Activated T-helper 1 cell treated with anti-CD3 and anti-CD28 coated beads, Interleukin-2, amount 50 U/mL, for 16 hours (primary cell): ENCODE results near the gene ZNF792.
"Not testable (repeated sequence)": the region's sequence is repeated elsewhere in the genome, so short reads cannot be mapped to it uniquely, and the experiment has no call there.

Source experiments
- DNase-seq, 2 donors: peaks; one replicate each; pipeline ENCODE4 v3.0.0-alpha.2; 2020; ENCODE audit warnings: low read depth in 1 of 2, low spot score in 1 of 2

ZNF792 gene

GRCh38 chr19:34972163-34972705 lies 8.2 kb upstream of the ZNF792 start:
- no peak for DNase-seq

GRCh38 chr19:34970185-34970780 lies 6.3 kb upstream of the ZNF792 start:
- not testable (repeated sequence) for DNase-seq

DNA sequence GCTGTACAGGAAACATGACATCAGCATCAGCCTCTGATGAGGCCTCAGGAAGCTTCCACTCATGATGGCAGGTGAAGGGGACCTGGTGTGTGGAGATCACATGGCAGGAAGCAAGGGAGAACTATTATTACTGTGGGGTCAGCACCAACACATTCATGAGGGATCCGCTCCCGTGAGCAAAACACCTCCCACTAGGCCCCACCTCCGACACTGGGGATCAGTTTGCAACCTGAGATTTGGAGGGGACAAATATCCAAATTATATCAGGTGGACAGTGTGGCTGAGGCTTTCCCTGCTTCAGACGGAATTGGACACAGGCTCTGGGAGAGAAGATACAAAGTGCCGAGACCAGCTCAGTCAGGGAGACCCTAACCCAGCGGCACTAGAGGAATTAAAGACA lies 5.7 kb upstream of the ZNF792 start:
- no peak for DNase-seq

- DNase-seq: no peak
These were observed 3.5 kb upstream of the ZNF792 start for GRCh38 chr19:34967551-34967950.

- DNase-seq: not testable (repeated sequence)
These were observed 1.5 kb upstream of the ZNF792 start for GRCh38 chr19:34965505-34965904.

DNA sequence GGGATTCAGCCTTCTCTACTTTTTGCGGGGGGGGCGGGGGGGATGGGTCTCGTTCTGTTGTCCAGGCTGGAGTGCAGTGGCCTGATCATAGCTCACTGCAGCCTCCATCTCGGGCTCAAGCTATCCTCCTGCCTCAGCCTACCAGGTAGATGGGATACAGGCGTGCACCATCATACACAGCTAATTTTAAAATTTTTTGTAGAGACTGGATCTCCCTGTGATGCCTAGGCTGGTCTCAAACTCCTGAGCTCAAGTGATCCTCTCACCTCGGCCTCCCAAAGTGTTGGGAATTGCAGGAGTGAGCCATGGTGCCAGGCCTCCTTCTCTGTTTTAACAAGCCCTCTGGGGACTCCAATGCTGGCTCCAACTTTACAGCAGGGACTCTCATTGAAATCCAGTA lies 569 bp upstream of the ZNF792 start:
- no peak for DNase-seq

DNA sequence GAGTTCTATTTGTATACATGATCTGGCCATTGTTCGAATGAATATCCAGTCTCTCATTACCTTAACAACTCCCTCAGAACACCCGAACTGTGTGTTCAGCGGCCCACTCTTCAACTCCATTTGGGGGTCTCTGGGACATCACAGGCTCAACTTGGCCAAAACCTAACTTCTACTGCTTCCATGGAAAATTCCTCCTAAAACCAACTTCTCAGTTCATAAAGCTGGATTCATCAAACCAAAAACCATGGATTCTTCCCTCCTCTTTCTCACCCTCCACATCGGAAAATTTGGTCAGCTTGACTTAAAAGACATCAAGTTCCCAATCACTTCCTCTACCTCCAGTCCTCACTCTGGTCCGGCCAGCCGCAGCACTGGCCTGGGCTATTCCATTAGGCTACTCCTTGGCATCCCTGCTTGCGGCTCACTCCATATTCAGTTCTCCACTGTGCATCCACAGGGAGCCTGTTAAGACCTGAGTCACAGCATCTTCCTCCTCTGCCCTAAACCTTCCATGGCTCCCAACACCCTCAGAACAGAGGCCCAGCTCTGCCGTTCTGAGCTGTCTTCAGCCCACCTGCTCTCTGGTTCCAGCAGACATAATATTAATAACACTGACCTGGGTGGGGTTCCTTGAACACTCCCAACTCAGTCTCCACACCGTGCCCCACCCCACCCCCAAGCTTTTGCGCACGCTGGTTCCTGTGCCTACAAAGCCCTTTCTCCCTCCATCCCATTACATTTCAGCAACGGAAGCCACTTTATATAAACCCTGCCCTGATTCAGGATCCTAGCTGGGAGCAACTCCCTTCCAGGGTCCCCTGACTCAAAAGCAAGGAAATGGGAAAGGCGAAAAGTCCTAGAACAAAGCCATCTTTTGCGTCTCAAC lies 1.1 kb downstream of the ZNF792 start:
- no peak for DNase-seq

GRCh38 chr19:34961775-34962686 lies 2.0 kb downstream of the ZNF792 start:
- no peak for DNase-seq

DNA sequence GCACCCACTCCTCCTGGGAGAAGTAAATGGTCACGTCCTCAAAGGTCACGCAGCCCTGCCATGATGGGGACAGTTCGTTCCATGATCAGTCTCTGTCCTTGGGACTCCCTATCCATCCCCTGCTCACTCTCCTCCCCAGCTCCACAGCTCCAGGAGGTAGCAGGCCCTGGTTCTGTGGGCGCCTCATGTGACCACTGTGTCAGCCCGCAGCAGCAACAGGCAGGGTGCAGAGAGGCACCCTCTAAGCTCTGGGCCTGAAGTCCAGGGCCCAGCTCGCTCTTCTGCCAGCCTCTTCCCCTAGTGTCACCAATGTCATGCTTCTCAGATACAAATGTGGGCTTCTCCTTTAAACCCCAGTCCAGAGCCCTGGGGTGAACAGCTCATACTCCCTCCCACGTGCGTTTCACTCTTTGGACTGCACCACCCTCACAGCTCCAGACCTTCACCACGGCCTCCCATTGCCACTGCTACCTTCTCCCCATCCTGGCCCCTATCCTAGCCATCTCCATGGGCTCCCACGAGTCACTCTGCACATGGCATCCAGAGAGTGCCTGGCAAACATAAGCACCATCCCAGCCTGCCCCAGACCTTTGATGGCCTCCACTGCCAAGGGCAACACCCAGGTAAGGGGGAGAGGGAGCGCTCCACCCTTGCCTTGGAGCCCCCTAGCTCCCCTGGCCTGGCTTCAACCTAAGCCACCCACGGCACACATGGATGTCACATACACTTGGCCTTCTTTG lies 2.9 kb downstream of the ZNF792 start:
- no peak for DNase-seq

DNA sequence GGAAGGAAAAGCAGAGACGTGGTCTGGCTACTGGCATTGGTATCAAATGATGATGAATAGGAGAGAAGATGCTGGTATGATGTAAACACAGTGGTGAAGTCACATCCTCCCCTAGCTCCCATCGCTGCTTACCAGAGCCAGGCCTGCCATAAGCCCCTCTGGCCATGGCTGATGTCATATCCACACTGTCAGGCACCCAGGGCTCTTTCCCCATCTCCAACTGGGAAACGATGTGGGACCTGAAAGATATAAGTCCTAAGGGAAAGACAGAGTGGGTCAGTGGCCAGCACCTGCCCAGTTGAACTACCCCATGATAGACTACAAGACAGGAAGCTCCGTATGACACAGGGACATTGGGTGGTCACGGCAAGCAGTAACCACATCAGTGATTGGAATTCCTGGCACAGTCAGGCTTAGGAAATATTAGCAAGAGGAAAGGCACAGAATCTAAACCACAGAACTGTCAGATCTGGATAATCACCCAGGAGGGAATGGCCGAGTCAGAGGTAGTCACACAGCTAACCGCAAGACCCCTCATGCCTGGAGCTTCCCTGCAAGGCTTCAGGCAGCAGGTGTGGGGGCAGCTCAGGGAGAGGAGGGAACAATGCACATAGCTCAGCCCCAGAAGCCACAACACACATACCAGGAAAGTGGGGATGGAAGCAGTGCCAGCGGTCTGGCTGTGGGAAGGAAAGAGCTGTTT lies 3.8 kb downstream of the ZNF792 start:
- DNase-seq: no peak

DNA sequence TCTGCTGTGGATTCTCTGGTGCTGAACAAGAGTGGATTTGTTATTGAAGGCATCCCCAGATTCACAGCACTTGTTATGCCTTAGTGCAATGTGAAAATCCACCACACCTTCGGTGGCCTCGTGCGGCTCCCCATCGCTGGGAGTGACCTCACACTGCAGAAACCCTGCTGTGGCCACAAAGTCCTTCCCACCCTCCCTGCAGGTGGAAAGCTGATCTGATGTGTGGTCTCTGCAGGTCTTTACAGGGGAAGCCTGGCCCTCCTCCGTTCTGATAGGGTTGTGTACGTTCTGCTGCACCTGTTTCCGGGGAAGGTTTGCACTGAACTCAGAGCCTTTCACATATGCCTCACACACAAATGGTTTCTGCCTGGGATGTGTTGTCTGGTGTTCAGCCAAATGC lies 5.0 kb downstream of the ZNF792 start:
- DNase-seq: no peak

GRCh38 chr19:34957830-34958751 lies 5.9 kb downstream of the ZNF792 start:
- DNase-seq: no peak

GRCh38 chr19:34953092-34953491 lies 10.9 kb downstream of the ZNF792 start:
- no peak for DNase-seq

DNA sequence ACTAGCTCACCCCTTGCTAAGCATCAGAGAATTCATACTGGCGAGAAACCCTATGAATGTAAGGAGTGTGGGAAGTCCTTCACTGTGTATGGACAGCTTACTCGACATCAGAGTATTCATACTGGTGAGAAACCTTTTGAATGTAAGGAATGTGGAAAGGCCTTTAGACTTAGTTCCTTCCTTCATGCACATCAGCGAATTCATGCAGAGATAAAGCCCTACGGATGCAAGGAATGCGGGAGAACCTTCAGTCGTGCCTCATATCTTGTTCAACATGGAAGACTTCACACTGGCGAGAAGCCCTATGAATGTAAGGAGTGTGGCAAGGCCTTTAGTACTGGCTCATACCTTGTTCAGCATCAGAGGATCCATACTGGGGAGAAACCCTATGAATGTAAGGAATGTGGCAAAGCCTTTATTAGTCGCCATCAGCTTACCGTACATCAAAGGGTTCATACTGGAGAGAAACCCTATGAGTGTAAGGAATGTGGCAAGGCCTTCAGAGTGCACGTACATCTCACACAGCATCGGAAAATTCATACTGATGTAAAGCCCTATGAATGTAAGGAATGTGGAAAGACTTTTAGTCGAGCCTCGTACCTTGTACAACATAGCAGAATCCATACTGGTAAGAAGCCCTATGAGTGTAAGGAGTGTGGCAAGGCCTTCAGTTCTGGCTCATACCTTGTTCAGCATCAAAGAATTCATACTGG lies 20.0 kb downstream of the ZNF792 start:
- DNase-seq: no peak

- DNase-seq: no peak
These were observed 25.1 kb downstream of the ZNF792 start for GRCh38 chr19:34938886-34939285.

- no peak for DNase-seq
These were observed 27.8 kb downstream of the ZNF792 start for GRCh38 chr19:34936184-34936583.

DNA sequence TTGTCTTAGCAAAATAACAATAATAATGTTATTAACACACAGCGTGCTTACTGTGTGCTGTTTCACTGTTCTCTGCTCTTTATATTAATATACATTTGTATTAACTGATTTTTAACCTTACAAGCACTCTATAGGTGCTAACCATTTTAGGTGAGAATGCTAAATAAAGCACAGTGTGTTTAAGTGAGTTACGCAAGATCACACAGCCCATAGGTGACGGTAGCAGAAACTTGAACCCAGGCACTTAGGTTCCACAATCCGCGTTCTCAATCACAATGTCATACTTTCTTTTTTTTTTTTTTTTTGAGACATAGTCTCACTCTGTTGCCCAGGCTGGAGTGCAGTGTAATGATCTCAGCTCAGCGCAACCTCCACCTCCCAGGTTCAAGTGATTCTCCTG lies 31.5 kb downstream of the ZNF792 start:
- DNase-seq: no peak

DNA sequence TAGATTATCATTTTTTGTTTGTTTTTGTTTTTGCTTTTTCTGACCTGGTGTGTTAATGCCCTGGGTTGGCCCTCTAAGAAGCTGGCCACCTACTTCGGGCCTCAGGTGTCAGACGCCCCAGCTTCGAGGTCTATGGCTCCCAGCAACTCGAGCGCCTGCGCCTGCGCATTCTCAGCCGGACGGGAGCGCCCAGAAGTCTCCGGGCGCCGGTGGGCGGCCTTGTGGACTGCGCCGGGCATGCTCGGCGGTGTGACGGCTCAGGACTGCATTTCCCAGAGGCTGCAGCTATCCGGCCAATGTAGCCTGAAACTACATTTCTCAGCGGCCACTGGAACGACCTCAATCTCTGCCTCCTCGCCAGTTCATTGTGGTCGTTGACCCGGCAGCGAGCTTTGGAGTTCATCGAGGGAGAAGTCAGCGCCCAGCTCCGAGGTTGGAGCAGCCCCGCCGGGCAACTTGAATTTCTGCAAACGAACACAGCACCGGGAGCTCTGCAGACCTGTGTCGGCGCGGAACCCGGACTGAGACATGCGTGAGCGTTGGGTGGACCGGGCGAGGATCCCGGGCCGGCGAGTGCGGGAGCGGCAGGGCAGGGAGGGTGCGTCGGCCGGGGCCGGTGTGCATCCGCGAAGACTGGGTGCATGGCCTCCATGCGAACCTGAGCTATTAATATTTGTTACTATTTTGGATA lies 37.2 kb downstream of the ZNF792 start, which contains the start of gene ZNF30:
TSS of gene ZNF30 (plus strand) at position 219 of the 691 bp plus-strand sequence. CDS start 3,045 bp downstream, outside the sequence.
- DNase-seq: peak; percentile 61 to 68
